Neural cell (in vitro differentiated cells): ENCODE data around the gene PAPSS2.

Source experiments
- EP300 ChIP-seq: fragments of 450-650 bp; conservative IDR thresholded peaks from 2 replicates; pipeline ENCODE4 v1.6.1; 2014; ENCODE audit warnings: antibody characterized with exemption, mild to moderate bottlenecking, moderate library complexity; ENCODE audit not compliant: poor library complexity, severe bottlenecking
- EZH2 ChIP-seq: fragments of 200-600, 300-800 bp; shearing (Covaris generic), sonication (generic); IDR thresholded peaks from 2 replicates; pipeline ENCODE4 v1.6.1; 2014; ENCODE audit warnings: antibody characterized with exemption, low read length, borderline replicate concordance, mild to moderate bottlenecking; ENCODE audit not compliant: insufficient read depth, poor library complexity, severe bottlenecking
- MXI1 ChIP-seq: fragments of 450-650 bp; conservative IDR thresholded peaks from 2 replicates; pipeline ENCODE4 v1.6.1; 2014; ENCODE audit warnings: antibody characterized with exemption, mild to moderate bottlenecking; ENCODE audit not compliant: poor library complexity, severe bottlenecking
- POLR2AphosphoS5 ChIP-seq: IDR thresholded peaks from 2 replicates; pipeline ENCODE4 v1.6.1; 2012
- RAD21 ChIP-seq: fragments of 450-650 bp; conservative IDR thresholded peaks from 2 replicates; pipeline ENCODE4 v1.6.1; 2014; ENCODE audit warnings: antibody characterized with exemption, mild to moderate bottlenecking, moderate library complexity
- SMC3 ChIP-seq: fragments of 450-650 bp; conservative IDR thresholded peaks from 2 replicates; pipeline ENCODE4 v1.6.1; 2014; ENCODE audit warnings: antibody characterized with exemption, mild to moderate bottlenecking, moderate library complexity; ENCODE audit not compliant: poor library complexity
- TAF1 ChIP-seq: IDR thresholded peaks from 2 replicates; pipeline ENCODE4 v1.6.1; 2012; ENCODE audit warnings: low read depth
- TF ChIP-seq, protein P1 (sequence below): fragments of 450-650 bp; IDR thresholded peaks from 2 replicates; pipeline ENCODE4 v1.5.1; 2014; ENCODE audit warnings: antibody characterized with exemption, mild to moderate bottlenecking, moderate library complexity; ENCODE audit not compliant: poor library complexity, severe bottlenecking
- TF ChIP-seq, protein P2 (sequence below): IDR thresholded peaks from 2 replicates; pipeline ENCODE4 v1.6.1; 2012; ENCODE audit warnings: borderline replicate concordance

DNA sequence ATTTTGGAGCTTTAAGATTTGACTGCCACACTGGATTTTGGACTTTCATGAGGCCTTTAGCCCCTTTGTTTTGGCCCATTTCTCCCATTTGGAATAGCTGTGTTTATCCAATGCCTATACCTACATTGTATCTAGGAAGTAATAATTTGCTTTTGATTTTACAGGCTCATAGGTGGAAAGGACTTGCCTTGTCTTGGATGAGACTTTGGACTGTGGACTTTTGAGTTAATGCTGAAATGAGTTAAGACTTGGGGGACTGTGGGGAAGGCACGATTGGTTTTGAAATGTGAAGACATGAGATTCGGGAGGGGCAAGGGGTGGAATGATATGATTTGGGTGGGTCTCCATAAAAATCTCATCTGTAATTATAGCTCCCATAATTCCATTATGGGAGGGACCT, 47.6 kb upstream of the PAPSS2 start:
- TF ChIP-seq POLR2AphosphoS5 (no peak), EZH2 (no peak), EP300 (no peak), MXI1 (no peak), SMC3 (no peak), TAF1 (no peak), RAD21 (no peak)
- TF ChIP-seq, protein P1, sequence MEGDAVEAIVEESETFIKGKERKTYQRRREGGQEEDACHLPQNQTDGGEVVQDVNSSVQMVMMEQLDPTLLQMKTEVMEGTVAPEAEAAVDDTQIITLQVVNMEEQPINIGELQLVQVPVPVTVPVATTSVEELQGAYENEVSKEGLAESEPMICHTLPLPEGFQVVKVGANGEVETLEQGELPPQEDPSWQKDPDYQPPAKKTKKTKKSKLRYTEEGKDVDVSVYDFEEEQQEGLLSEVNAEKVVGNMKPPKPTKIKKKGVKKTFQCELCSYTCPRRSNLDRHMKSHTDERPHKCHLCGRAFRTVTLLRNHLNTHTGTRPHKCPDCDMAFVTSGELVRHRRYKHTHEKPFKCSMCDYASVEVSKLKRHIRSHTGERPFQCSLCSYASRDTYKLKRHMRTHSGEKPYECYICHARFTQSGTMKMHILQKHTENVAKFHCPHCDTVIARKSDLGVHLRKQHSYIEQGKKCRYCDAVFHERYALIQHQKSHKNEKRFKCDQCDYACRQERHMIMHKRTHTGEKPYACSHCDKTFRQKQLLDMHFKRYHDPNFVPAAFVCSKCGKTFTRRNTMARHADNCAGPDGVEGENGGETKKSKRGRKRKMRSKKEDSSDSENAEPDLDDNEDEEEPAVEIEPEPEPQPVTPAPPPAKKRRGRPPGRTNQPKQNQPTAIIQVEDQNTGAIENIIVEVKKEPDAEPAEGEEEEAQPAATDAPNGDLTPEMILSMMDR = no peak
- TF ChIP-seq, protein P2, sequence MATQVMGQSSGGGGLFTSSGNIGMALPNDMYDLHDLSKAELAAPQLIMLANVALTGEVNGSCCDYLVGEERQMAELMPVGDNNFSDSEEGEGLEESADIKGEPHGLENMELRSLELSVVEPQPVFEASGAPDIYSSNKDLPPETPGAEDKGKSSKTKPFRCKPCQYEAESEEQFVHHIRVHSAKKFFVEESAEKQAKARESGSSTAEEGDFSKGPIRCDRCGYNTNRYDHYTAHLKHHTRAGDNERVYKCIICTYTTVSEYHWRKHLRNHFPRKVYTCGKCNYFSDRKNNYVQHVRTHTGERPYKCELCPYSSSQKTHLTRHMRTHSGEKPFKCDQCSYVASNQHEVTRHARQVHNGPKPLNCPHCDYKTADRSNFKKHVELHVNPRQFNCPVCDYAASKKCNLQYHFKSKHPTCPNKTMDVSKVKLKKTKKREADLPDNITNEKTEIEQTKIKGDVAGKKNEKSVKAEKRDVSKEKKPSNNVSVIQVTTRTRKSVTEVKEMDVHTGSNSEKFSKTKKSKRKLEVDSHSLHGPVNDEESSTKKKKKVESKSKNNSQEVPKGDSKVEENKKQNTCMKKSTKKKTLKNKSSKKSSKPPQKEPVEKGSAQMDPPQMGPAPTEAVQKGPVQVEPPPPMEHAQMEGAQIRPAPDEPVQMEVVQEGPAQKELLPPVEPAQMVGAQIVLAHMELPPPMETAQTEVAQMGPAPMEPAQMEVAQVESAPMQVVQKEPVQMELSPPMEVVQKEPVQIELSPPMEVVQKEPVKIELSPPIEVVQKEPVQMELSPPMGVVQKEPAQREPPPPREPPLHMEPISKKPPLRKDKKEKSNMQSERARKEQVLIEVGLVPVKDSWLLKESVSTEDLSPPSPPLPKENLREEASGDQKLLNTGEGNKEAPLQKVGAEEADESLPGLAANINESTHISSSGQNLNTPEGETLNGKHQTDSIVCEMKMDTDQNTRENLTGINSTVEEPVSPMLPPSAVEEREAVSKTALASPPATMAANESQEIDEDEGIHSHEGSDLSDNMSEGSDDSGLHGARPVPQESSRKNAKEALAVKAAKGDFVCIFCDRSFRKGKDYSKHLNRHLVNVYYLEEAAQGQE = no peak
